A549 (cell line): Measurements from ENCODE around the gene DRD2. TPM values are rescaled to one million over a fixed set of nuclear protein-coding genes. Genes with fewer than 3 reads are reported as not detected.

Experiments
- ATAC-seq, 2 experiments: fragments of 200-7000 bp in 1 of 2; fragments of >200 bp in 1 of 2; cut with Nextera tagmentation in 1 of 2; cut with Tn5 transposase in 1 of 2; 3 replicates each; pipeline versions ENCODE4 v1.8.0 to v1.9.1; 2018 to 2020; ENCODE audit warnings: mild to moderate bottlenecking in 1 of 2, moderate library complexity in 1 of 2
- CTCF ChIA-PET: fragments of 300-600 bp; sonication (Branson Sonifier 250); formaldehyde crosslinking; extraction: SDS; loops from one replicate; lab custom pipeline; 2021; ENCODE audit warnings: antibody characterized with exemption, inconsistent platforms; lab: Yijun Ruan, JAX
- POLR2A ChIA-PET: fragments of 350-600 bp; formaldehyde crosslinking; extraction: SDS; loops from one replicate; lab custom pipeline; 2021; ENCODE audit warnings: antibody characterized with exemption, inconsistent platforms; lab: Yijun Ruan, JAX
- DNase-seq, 2 experiments: peaks; one replicate each; pipeline versions ENCODE4 v3.0.0 to v3.0.0-alpha.2; 2011 to 2016; ENCODE audit warnings: low read depth in 1 of 2, low spot score in 1 of 2
- FAIRE-seq: peaks from 2 replicates; lab custom pipeline; 2011; peaks lifted over from hg19 to GRCh38; lab: Jason Lieb, UNC
- H3K27ac ChIP-seq, 2 experiments: fragments of >200 bp; sonication (Bioruptor Twin); formaldehyde crosslinking; 3 replicates each; pipeline ENCODE4 v1.5.1; 2016 to 2017
- H3K4me1 ChIP-seq: fragments of >200 bp; sonication (Bioruptor Twin); formaldehyde crosslinking; 3 replicates; pipeline ENCODE4 v1.6.1; 2016
- H3K4me2 ChIP-seq: fragments of >200 bp; sonication (Bioruptor Twin); formaldehyde crosslinking; 3 replicates; pipeline ENCODE4 v1.6.1; 2016
- H3K4me3 ChIP-seq: fragments of >200 bp; sonication (Bioruptor Twin); formaldehyde crosslinking; 3 replicates; pipeline ENCODE4 v1.5.1; 2016
- H3K9me3 ChIP-seq: fragments of >200 bp; sonication (Bioruptor Twin); formaldehyde crosslinking; 3 replicates; pipeline ENCODE4 v1.6.1; 2016
- ESRRA ChIP-seq: fragments of 150-350 bp; IDR thresholded peaks from 2 replicates; pipeline ENCODE4 v1.6.1; 2014; ENCODE audit warnings: mild to moderate bottlenecking, low read length, borderline replicate concordance
- MYC ChIP-seq: IDR thresholded peaks from 2 replicates; pipeline ENCODE4 v1.6.1; 2012; ENCODE audit warnings: mild to moderate bottlenecking, inconsistent platforms, low read length, improper control_type of control experiment, borderline replicate concordance
- NPAS2 ChIP-seq: fragments of 250-450 bp; sonication (Bioruptor Pico); IDR thresholded peaks from 2 replicates; pipeline ENCODE4 v1.8.0; 2022; ENCODE audit warnings: mild to moderate bottlenecking, moderate library complexity, borderline replicate concordance
- TP53 ChIP-seq: fragments of 250-450 bp; sonication (Bioruptor Pico); IDR thresholded peaks from 2 replicates; pipeline ENCODE4 v1.5.0; 2021; ENCODE audit warnings: mild to moderate bottlenecking, moderate library complexity
- WGBS: methylation state at CpG from one replicate; pipeline ENCODE4 v1.1.6; 2017; ENCODE audit errors: missing lambda C conversion rate; 5-methylcytosine and 5-hydroxymethylcytosine counted together
- polyA plus RNA-seq, 4 experiments: library from polyadenylated mRNA; depleted of rRNA in 3 of 4; stranded (reverse); fragments of >200 nt; fragmentation: RNase III in 1 of 4; extraction: RNeasy Plus Mini Kit Qiagen cat#74134 plus additional on column Dnase treatment in 1 of 4; gene quantifications; 2 replicates in 3 of 4; 3 replicates in 1 of 4; pipeline ENCODE4 v1.2.3, GENCODE V29; 2011 to 2017
- small RNA-seq, 6 experiments: library from RNA; depleted of rRNA; stranded (forward); fragments of <200 nt; gene quantifications; one replicate each; pipeline ENCODE3, GENCODE V24; 2012

Gene DRD2
- polyA plus RNA-seq, 2 of the 4 experiments (the other 2 are of a cell fraction), result not detected

GRCh38 chr11:113363406-113363805 is 111.8 kb downstream of the DRD2 start:
- H3K27ac ChIP-seq, result no peak overlapping the region
- ATAC-seq (no peak), DNase-seq (no peak), FAIRE-seq (no peak)
- H3K4me3 ChIP-seq, result no peak overlapping the region
- no peak overlapping the region for H3K4me2 ChIP-seq
- TF ChIP-seq ESRRA, result no peak
- TF ChIP-seq NPAS2 (CRISPR knock-in tag), result no peak
- TF ChIP-seq TP53 (CRISPR knock-in tag), result no peak
- no peak for TF ChIP-seq MYC
- no peaks in the 10 kb centered on the region for H3K9me3 ChIP-seq
- POLR2A ChIA-PET, result no interaction called here
- H3K4me1 ChIP-seq, result no peaks in the 10 kb centered on the region
- CTCF ChIA-PET, result no interaction called here
- 64% methylated on average over 5 of the region's 5 CpGs for WGBS

Small RNAs within 50 kb of the gene (small RNA-seq; reads per million reads assigned to genes)
- gene MIR4301, result 0 reads per million in 6 experiments

Other genes starting within 250 kb of the DRD2 start
- 11.3 and 13.5 TPM in 2 replicates for gene TTC12, start 160.8 kb downstream of the DRD2 start, polyA plus RNA-seq (2011; rRNA removed)
- 5.9 to 7.2 TPM (median 6.5 TPM) in 3 replicates for gene TTC12, start 160.8 kb downstream of the DRD2 start, polyA plus RNA-seq (2017; fragmentation: RNase III; extraction: RNeasy Plus Mini Kit Qiagen cat#74134 plus additional on column Dnase treatment)
- gene ANKK1, start 87.6 kb downstream of the DRD2 start, polyA plus RNA-seq (2011; rRNA removed), result 0.08 and 0.16 TPM in 2 replicates
- gene ANKK1, start 87.6 kb downstream of the DRD2 start, polyA plus RNA-seq (2017; fragmentation: RNase III; extraction: RNeasy Plus Mini Kit Qiagen cat#74134 plus additional on column Dnase treatment), result 0.03 TPM in 1 of 3 replicates, not detected in the others
- gene TMPRSS5, start 230.9 kb upstream of the DRD2 start, polyA plus RNA-seq (2011; rRNA removed), result 0.12 and 0.15 TPM in 2 replicates
- gene TMPRSS5, start 230.9 kb upstream of the DRD2 start, polyA plus RNA-seq (2017; fragmentation: RNase III; extraction: RNeasy Plus Mini Kit Qiagen cat#74134 plus additional on column Dnase treatment), result 0.12 to 0.30 TPM (median 0.18 TPM) in 3 replicates